Activated CD8-positive, alpha-beta T cell treated with anti-CD3 and anti-CD28 coated beads for 36 hours (primary cell): ENCODE data around the gene MED29. TPM values are rescaled to one million over a fixed set of nuclear protein-coding genes. Genes with fewer than 3 reads are reported as not detected.

Source experiments
- ATAC-seq: fragments of 200-7000 bp; cut with Tn5 transposase; one replicate; pipeline ENCODE4 v1.10.0; 2021; ENCODE audit warnings: mild to moderate bottlenecking, moderate library complexity
- CTCF ChIA-PET: fragments of 350-600 bp; sonication (Branson Sonifier 250); formaldehyde crosslinking; loops from one replicate; lab custom pipeline; 2021; ENCODE audit warnings: antibody characterized with exemption; lab: Charles Lee
- POLR2A ChIA-PET: fragments of 350-600 bp; sonication (Branson Sonifier 250); formaldehyde crosslinking; loops from one replicate; lab custom pipeline; 2021; ENCODE audit warnings: antibody characterized with exemption; lab: Charles Lee
- DNase-seq: peaks from one replicate; pipeline ENCODE4 v3.0.0-alpha.2; 2020
- H3K27ac Mint-ChIP-seq: one replicate; pipeline ENCODE4 v1.8.0; 2021; ENCODE audit warnings: mild to moderate bottlenecking, mixed read lengths
- H3K27me3 Mint-ChIP-seq: one replicate; pipeline ENCODE4 v1.8.0; 2021; ENCODE audit warnings: mixed read lengths
- H3K36me3 Mint-ChIP-seq: one replicate; pipeline ENCODE4 v1.8.0; 2021; ENCODE audit warnings: low read depth, mixed read lengths
- H3K4me1 Mint-ChIP-seq: one replicate; pipeline ENCODE4 v1.8.0; 2021; ENCODE audit warnings: low read depth, mixed read lengths
- H3K4me3 Mint-ChIP-seq: one replicate; pipeline ENCODE4 v1.8.0; 2021; ENCODE audit warnings: mild to moderate bottlenecking, moderate library complexity, mixed read lengths
- H3K9me3 Mint-ChIP-seq: one replicate; pipeline ENCODE4 v1.8.0; 2021; ENCODE audit warnings: mixed read lengths
- CTCF ChIP-seq: fragments of 200-600 bp; IDR thresholded peaks from one replicate; pipeline ENCODE4 v1.8.0; 2022; ENCODE audit warnings: antibody characterized with exemption, mild to moderate bottlenecking
- intact Hi-C: fragments of 100-400 bp; cut with micrococcal nuclease; formaldehyde crosslinking; loops from one replicate; pipeline ENCODE4 v1.10.0; 2022
- total RNA-seq, 2 experiments: library from RNA; stranded (reverse); gene quantifications; one replicate each; pipeline ENCODE4 v1.2.3, GENCODE V29; 2021

Gene MED29
- total RNA-seq, 2 experiments from 2014 or later, result 19.5 to 19.8 TPM

DNA sequence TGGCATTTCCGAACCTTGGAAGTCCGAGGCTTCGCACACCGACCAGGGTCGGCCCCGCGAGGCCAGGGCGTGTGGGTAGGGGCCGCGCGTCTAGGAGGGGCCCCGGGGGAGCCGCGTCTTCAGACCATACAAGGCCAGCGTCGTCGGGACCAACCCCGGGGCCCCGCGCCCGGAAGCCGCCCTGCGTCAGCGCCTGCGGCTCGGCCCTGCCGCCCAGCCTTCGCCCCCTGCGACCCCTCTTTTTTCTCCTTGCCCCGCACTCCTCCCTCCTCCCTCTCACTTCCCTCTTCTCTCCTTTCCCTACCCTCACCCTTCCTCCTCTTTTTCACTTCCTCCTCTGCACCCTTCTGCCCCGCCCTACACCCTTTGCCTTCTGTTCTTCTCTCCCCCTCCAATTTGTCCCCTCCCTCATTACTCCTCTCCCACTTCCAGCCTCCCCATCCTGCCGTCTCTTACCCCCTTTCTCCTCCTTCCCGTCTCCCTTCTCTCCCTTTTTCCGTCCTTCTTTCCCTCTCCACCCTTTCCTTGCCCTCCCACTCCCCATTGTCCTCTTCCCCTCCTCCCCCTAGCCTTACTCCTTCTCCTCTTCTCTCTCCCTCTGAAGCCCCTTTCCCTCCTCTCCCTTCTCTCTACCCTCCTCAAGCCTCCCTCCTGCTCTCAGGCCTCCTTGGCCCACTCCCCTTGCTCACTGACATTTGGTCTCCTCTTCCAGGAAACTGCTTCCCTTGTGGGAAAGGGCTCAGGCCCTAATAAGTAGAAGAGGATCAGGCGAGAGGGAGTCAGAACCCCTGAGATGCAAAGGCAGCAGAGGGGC lies 19.0 kb downstream of the MED29 start:
- peak overlapping the region; percentile 79 for H3K4me3 Mint-ChIP-seq
- ChIA-PET CTCF (no interaction called here), POLR2A (interaction anchor here (1.0 to 4.5 kb wide), 2 partner anchors 13 to 25 kb away, joined by 8 to 50 read pairs; partner anchors contain the start of gene RPS16)
- intact Hi-C loops, result loop anchor here (5.0 to 10.0 kb wide), 2 partner anchors 73 to 285 kb away; partner anchors contain the start of genes GMFG and PAK4
- peaks cover 2% of the 10 kb centered on the region for H3K27me3 Mint-ChIP-seq
- no peaks in the 10 kb centered on the region for H3K9me3 Mint-ChIP-seq
- peak overlapping the region; percentile 89 for H3K27ac Mint-ChIP-seq
- peaks cover 37% of the 10 kb centered on the region for H3K4me1 Mint-ChIP-seq
- peak; percentile 21 for ATAC-seq
- no peak for TF ChIP-seq CTCF
- H3K36me3 Mint-ChIP-seq, result peaks cover 28% of the 10 kb centered on the region
- peak; percentile 82 for DNase-seq

DNA sequence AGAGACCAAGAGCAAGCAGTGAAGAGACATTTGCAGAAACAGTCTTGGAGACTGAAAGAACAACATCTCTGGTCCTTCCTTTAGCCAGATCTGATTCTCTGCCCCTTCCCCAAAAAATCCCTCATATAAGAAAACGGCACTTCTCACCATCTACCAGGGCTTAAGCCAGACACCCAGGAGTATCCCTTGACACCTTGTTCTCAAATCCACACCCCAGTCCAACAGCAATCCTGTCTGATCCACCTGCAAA lies 19.6 kb downstream of the MED29 start:
- Mint-ChIP-seq H3K27ac (peak overlapping the region; percentile 89), H3K4me3 (peak overlapping the region; percentile 79), H3K27me3 (peaks cover 2% of the 10 kb centered on the region), H3K9me3 (no peaks in the 10 kb centered on the region), H3K4me1 (peaks cover 32% of the 10 kb centered on the region), H3K36me3 (peaks cover 28% of the 10 kb centered on the region)
- ChIA-PET CTCF (interaction anchor here (1.4 to 2.3 kb wide), 5 partner anchors 11 to 122 kb away, joined by 5 to 153 read pairs (median 6); partner anchors contain the start of genes EID2B, GMFG and SAMD4B), POLR2A (interaction anchor here (1.8 to 2.2 kb wide), 3 partner anchors 13 to 22 kb away, joined by 5 to 80 read pairs (median 13); partner anchors contain the start of genes MED29 and PAF1)
- intact Hi-C loops, result loop anchor here (5.0 to 10.0 kb wide), 2 partner anchors 73 to 286 kb away; partner anchors contain the start of genes GMFG and PAK4
- ATAC-seq (no peak), DNase-seq (no peak)
- TF ChIP-seq CTCF, result no peak

DNA sequence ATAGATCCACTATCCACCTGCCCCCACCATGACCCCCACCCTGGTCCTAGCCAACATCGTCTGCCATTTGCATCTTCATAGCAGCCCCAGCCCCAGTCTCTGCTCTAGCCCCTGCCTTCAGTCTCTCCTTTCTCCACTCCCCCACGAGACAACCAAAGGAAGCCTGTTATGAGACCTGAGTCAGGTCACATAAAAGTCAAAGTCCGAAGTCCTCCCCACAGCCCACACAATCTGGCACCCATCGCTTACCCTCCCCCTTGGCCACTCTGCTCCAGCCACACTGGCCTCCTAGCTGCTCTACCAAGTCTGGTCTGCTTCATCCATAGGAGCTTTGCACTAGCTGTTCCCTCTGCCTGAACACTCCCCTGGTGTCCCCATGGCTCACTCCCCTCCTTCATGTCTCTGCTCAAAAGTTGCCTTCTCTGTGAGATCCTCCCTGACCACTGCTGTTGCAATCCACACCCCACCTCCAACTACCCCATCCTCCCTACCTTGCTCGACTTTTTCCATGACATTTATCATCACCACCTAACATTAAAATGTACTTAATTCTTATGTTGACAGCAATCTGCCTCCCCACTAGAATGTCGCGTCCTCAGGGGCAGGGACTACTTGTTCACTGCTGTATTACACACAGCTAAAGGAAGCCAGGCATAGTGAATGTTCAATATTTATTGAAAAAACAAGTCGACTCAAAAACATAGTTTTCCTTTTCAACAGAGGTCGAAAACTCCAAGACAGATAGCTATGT lies 20.1 kb downstream of the MED29 start:
- Mint-ChIP-seq H3K36me3 (peaks cover 28% of the 10 kb centered on the region), H3K27me3 (peaks cover 2% of the 10 kb centered on the region), H3K27ac (peak overlapping the region; percentile 89), H3K9me3 (no peaks in the 10 kb centered on the region), H3K4me1 (peaks cover 30% of the 10 kb centered on the region), H3K4me3 (peak overlapping the region; percentile 79)
- ATAC-seq (no peak), DNase-seq (peak; percentile 26)
- ChIA-PET POLR2A (interaction anchor here (1.0 to 2.2 kb wide), 9 partner anchors 13 to 76 kb away, joined by 3 to 80 read pairs (median 6); partner anchors contain the start of genes GMFG, MED29, PAF1 and RPS16), CTCF (interaction anchor here (0.6 to 2.3 kb wide), 17 partner anchors 10 to 481 kb away, joined by 3 to 153 read pairs (median 6); partner anchors contain the start of genes EID2B, GMFG, MED29 and MRPS12)
- intact Hi-C loops, result loop anchor here (5.0 to 10.0 kb wide), 2 partner anchors 74 to 286 kb away; partner anchors contain the start of genes GMFG and PAK4
- TF ChIP-seq CTCF, result no peak

GRCh38 chr19:39411832-39412099 lies 20.6 kb downstream of the MED29 start:
- ChIA-PET POLR2A (interaction anchor here (1.0 to 2.2 kb wide), 9 partner anchors 14 to 76 kb away, joined by 3 to 80 read pairs (median 6); partner anchors contain the start of genes GMFG, MED29, PAF1 and RPS16), CTCF (interaction anchor here (0.6 to 2.3 kb wide), 17 partner anchors 9 to 481 kb away, joined by 3 to 153 read pairs (median 6); partner anchors contain the start of genes EID2B, GMFG, MED29 and MRPS12)
- Mint-ChIP-seq H3K36me3 (peaks cover 28% of the 10 kb centered on the region), H3K4me3 (peak overlapping the region; percentile 79), H3K9me3 (no peaks in the 10 kb centered on the region), H3K4me1 (peaks cover 29% of the 10 kb centered on the region), H3K27ac (peak overlapping the region; percentile 89), H3K27me3 (peaks cover 2% of the 10 kb centered on the region)
- DNase-seq, result peak; percentile 97
- intact Hi-C loops, result loop anchor here (1.0 to 10.0 kb wide), 3 partner anchors 14 to 287 kb away; partner anchors contain the start of genes GMFG and PAK4
- ATAC-seq, result peak; percentile 54
- peak; percentile 97 for TF ChIP-seq CTCF
